HG02588 (cell line): Measurements from ENCODE around the gene SLC9A9.

Experiments
- ATAC-seq: cut with Tn5 transposase; IDR thresholded peaks from one replicate; pipeline ENCODE4 v1.9.1; 2021; ENCODE audit warnings: mild to moderate bottlenecking, moderate library complexity; ENCODE audit not compliant: unreplicated experiment

Gene SLC9A9

DNA sequence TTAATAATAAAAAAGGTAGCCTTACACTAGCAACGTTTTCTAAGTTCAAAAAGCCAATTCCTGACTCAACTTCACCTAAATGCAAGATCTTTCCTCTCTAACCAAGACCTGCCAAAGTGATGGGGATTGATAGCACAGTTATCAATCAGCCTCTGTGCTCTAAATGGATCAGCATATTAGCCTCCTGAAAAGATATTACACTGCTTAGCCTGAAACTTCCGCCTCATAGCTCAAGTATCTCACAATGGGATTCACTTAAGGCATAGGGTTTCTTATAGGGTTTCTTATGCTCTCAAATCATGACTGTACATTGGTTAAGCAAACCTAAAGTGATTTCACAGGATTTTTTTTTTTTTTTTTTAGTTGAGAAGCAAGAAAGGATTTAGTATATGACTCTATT, 436 bp upstream of the SLC9A9 start:
- ATAC-seq = no peak

GRCh38 chr3:143843587-143843986, 4.7 kb downstream of the SLC9A9 start:
- no peak for ATAC-seq

- ATAC-seq = no peak
Observed at GRCh38 chr3:143840636-143841035, 7.6 kb downstream of the SLC9A9 start.

GRCh38 chr3:143839980-143840379, 8.3 kb downstream of the SLC9A9 start:
- ATAC-seq = peak; percentile 66

- ATAC-seq = no peak
Observed at GRCh38 chr3:143837076-143837475, 11.2 kb downstream of the SLC9A9 start.

GRCh38 chr3:143835312-143835711, 13.0 kb downstream of the SLC9A9 start:
- ATAC-seq = no peak

GRCh38 chr3:143832433-143832832, 15.8 kb downstream of the SLC9A9 start:
- peak; percentile 60 for ATAC-seq

- peak; percentile 80 for ATAC-seq
Observed at GRCh38 chr3:143831994-143832393, 16.3 kb downstream of the SLC9A9 start.

DNA sequence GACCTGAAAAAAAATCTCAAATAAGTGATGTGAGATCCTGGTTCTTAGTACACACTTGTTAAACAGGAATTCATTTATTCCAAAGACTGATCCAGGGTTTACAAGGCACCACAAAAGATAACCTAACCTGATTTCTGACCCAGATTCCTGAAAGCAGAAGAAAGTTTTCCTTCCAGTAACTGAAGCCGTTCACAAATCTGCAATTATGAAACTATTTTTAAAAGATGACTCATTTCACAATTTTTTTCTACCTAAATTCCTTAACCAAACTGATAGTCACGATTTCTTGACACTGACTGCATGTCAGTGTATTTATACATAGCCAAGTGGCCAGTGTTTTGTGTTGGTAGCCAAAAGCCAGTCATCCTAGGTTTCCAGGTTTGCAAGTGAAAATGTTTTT, 17.1 kb downstream of the SLC9A9 start:
- peak; percentile 34 for ATAC-seq

DNA sequence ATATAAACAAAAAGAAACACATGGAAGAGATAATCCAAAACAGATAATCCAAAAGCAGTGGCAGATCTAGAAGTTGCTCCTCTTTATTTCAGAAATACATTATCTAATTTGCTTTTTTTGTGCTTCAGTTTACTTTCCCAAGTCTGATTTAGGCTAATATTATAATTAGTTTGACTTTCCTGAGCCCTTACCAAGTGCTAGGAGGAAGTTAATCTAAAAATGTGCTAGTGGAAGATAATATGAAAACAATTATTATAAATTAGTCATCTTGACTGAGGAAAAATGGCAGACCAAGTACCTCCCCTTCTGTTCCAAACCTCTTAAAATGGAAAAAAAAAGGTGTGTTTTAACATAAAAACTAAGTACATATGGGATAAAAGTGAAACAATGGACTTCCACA, 17.5 kb downstream of the SLC9A9 start:
- ATAC-seq = no peak

DNA sequence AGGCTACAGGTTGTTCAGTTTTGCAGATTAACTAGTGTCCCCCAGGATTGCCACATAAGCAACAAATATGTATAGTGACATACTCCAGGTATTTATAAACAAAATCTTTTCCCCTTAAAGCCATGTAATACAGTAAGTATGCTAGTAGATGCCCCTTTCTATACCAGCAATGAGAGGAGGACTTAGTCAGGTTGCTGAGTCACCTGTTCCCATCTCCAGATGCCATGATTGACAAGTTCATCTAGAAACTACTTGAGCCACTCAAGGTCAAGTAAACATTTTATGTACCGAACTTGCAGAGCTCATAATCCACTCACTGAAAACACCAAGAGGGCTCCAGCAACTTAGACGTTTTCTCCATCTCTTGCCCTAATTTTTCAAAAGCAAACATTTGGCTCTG, 18.2 kb downstream of the SLC9A9 start:
- no peak for ATAC-seq

DNA sequence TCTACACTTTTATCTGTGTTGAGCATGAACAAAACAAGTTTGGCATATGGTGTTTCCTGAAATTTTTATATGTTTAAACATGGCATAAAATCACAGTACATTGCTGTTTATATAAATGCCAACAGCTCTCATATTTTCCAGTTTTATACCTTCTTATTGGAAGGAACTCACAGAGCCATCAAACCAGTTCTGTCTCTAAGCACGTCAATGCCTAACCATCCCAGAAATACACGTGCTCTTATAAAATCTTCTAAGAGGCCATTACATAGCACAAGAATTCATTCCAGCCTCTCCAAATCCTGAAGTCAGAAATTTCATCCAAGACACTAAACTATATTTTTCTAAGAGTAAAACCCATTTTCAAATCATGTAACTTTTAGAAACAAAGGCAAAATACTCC, 20.8 kb downstream of the SLC9A9 start:
- ATAC-seq = no peak

- ATAC-seq = no peak
Observed at GRCh38 chr3:143826296-143826695, 22.0 kb downstream of the SLC9A9 start.

DNA sequence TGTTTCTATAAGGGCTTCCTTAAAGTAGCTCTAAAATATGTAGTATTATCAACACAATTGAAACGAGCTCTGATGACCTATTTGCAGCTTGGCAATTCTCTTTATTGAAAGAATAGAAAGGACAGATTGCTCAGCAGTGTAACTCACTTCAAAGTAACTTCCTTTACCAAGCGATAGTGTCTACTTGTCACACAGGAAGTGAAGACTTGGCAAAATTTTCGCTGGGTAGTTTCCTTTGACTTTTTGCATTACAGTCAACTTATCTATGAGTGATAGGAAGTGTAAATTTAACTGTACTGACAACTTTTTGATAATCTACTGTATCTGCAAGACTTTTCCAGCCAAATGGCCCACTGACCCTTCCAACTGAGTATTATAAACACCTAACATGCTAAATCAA, 22.8 kb downstream of the SLC9A9 start:
- ATAC-seq = peak; percentile 78

DNA sequence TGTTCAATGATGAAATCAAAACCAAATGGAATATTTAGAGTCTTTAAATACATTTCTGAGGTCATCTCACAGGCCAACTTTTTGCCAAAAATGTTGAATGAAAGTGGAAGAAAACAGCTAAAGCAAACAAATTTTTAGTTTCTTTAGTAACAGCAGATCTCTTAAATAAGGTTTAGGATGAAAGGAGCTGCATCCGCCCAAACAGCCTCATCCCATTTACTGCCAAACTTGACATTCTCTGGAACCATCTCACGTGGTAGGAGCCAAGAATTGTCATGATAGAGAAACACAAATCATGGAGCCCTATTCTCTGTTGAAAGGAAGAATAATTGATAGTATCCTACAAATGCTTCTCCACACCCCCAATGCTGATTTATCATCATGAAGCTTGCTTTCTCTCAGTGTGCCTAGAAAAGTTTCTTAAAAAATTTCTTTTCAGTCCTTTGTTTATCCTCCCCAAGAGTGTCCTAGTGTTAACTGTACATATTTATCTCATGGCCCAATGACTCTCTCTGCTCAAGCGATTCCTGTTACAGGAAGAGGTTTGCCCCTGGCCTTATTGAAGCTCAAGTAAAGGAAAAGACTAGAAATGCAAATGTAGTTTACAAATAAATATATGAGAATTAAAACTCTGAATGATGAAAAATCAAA, 23.4 kb downstream of the SLC9A9 start:
- no peak for ATAC-seq

DNA sequence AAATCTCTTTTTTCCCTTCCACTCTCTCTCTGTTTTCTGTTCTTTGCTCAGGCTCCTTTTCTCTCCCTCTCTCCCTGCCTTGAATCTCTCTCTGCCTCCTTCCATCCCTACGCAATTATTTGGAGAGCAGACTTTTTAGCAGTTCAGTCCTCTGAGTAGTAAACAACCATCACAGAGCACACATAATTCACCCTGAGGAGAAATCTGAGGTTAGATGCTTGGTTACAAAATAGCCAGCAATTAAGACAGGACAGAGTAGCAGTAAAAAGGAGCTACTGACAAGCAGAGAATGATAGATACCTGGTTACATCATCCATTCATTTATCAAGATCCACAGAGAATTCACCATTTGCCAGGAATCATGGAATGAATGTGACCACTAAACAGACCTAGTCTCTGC, 25.5 kb downstream of the SLC9A9 start:
- ATAC-seq = no peak

GRCh38 chr3:143822374-143822773, 25.9 kb downstream of the SLC9A9 start:
- no peak for ATAC-seq

DNA sequence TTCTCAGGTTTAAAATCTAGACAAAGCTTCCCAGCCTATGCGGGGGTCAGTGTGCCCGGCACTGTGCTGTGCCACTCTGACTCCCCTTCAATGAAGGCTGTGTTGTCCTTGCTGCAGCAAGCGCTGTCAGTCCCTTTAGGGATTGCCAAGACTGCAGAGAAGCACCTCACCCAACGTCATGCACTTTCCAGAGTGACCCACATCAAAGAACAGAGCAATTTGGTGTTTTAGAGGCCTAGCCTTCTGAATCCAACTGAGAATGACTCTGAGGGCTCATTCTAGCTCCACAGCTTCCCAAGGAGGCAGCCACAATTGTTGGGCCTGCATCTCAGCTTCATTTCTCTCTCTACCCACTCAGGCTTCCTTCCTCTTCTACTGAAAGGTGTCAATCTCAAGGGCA, 26.4 kb downstream of the SLC9A9 start:
- no peak for ATAC-seq

DNA sequence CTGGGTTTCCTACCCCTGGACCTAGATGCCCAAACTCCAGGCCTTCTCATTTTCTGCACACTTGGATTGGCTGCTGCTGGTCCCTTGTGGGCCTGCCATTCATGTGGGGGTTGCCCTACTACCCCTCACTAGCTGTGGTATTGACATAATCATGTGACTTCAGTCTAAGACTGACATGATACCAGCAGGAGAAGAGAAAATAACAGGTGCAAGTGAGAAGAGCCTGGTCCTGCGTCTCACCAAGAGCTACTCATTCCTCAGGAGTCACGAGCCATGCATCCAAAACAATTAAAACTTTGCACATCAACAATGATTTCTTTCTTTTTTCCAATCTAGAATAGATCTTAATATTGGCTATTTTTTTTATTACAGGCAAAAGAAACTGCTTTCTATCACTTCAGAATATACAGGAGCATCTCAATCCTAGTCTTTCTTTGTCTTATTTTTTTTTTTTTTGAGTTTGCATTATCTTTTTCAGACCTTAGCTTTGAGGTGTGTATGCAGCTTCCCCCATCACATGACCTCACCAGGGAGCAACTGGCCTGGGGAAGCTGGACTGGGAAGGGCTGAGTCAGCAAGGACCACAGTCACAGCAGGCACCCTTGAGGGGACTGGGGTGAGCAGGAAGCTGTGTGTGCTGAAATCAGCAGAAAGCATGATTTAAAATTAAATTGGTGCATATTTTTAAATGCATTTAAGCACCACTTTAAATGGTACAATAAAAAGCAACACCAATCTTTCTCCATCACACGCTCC, 27.6 kb downstream of the SLC9A9 start:
- ATAC-seq = no peak

GRCh38 chr3:143819890-143820289, 28.4 kb downstream of the SLC9A9 start:
- no peak for ATAC-seq

- ATAC-seq = peak; percentile 57
Observed at GRCh38 chr3:143814443-143814889, 33.8 kb downstream of the SLC9A9 start.

- ATAC-seq = no peak
Observed at GRCh38 chr3:143812481-143812880, 35.8 kb downstream of the SLC9A9 start.

- no peak for ATAC-seq
Observed at GRCh38 chr3:143811602-143812001, 36.7 kb downstream of the SLC9A9 start.
